ENCODE measurements around the gene ARRB1.
A peak's percentile ranks its signal among the peaks of the same experiment; 100 is the strongest.

The ARRB1 gene

DNA sequence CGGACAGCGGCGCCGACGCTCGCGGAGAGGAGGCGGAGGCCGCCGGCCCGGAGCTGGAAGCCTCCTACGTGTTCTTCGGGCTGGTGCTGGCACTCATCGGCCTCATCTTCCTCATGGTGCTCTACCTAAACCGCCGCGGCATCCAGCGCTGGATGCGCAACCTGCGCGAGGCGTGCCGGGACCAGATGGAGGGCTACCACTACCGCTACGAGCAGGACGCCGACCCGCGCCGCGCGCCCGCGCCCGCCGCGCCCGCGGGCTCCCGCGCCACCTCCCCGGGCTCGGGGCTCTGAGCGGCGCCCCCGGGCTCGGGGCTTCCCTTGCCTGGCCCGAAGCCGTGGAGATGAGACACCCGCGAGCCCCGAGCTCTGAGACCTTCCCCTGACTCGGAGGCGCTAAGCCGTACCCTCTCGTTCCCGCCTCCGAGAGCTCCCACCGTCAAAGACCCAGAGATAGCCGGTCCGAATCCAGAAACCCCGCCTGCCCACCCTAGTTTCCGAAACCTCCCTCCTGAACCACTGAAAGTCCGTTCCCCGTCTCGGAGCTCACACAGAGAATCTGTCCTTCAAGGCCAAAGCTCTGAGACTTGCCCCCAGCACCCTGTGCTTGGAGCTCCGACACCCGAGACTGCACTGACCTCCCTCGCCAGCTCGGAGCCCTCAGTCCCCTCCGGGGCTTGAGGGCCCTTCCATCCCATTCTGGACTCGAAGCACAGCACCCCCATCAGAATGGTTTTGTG, 109.4 kb downstream of the ARRB1 start:
- TF ChIP-seq, protein P1, sequence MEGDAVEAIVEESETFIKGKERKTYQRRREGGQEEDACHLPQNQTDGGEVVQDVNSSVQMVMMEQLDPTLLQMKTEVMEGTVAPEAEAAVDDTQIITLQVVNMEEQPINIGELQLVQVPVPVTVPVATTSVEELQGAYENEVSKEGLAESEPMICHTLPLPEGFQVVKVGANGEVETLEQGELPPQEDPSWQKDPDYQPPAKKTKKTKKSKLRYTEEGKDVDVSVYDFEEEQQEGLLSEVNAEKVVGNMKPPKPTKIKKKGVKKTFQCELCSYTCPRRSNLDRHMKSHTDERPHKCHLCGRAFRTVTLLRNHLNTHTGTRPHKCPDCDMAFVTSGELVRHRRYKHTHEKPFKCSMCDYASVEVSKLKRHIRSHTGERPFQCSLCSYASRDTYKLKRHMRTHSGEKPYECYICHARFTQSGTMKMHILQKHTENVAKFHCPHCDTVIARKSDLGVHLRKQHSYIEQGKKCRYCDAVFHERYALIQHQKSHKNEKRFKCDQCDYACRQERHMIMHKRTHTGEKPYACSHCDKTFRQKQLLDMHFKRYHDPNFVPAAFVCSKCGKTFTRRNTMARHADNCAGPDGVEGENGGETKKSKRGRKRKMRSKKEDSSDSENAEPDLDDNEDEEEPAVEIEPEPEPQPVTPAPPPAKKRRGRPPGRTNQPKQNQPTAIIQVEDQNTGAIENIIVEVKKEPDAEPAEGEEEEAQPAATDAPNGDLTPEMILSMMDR (IDR thresholded peaks at IDR 0.05; ENCODE audit: poor library complexity, severe bottlenecking): peak; percentile 83
- Histone ChIP-seq H3K4me3 (ENCODE audit: severe bottlenecking) (peak overlapping the region; percentile 41), H3K4me1 (ENCODE audit: insufficient read depth, poor library complexity, severe bottlenecking) (no peaks in the 10 kb centered on the region), H3K27me3 (ENCODE audit: insufficient read depth, poor library complexity, severe bottlenecking) (peaks cover 40% of the 10 kb centered on the region), H3K9me3 (ENCODE audit: severe bottlenecking) (no peaks in the 10 kb centered on the region), H3K27ac (ENCODE audit: poor library complexity, severe bottlenecking) (no peak overlapping the region), H3K36me3 (ENCODE audit: low read depth) (no peaks in the 10 kb centered on the region)
- ATAC-seq (ENCODE audit: low read depth) (no peak; the same call in 2 of the 3 replicates), DNase-seq (ENCODE audit: low spot score) (no peak)

DNA sequence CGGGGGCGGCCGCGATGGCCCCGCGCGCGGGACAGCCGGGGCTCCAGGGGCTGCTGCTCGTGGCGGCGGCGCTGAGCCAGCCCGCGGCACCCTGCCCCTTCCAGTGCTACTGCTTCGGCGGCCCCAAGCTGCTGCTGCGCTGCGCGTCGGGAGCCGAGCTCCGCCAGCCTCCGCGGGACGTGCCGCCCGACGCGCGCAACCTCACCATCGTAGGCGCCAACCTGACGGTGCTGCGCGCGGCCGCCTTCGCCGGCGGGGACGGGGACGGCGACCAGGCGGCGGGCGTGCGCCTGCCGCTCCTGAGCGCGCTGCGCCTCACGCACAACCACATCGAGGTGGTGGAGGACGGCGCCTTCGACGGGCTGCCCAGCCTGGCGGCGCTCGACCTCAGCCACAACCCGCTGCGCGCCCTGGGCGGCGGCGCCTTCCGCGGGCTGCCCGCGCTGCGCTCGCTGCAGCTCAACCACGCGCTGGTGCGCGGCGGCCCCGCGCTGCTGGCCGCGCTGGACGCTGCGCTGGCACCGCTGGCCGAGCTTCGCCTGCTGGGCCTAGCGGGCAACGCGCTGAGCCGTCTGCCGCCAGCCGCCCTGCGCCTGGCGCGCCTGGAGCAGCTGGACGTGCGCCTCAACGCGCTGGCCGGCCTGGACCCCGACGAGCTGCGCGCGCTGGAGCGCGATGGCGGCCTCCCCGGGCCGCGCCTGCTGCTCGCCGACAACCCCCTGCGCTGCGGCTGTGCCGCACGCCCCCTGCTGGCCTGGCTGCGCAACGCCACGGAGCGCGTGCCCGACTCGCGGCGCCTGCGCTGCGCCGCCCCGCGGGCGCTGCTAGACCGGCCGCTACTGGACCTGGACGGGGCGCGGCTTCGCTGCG, 110.2 kb downstream of the ARRB1 start:
- TF ChIP-seq, protein P1 (IDR thresholded peaks at IDR 0.05; ENCODE audit: poor library complexity, severe bottlenecking): peak; percentile 98
- Histone ChIP-seq H3K4me3 (ENCODE audit: severe bottlenecking) (peak overlapping the region; percentile 41), H3K36me3 (ENCODE audit: low read depth) (no peaks in the 10 kb centered on the region), H3K4me1 (ENCODE audit: insufficient read depth, poor library complexity, severe bottlenecking) (no peaks in the 10 kb centered on the region), H3K9me3 (ENCODE audit: severe bottlenecking) (no peaks in the 10 kb centered on the region), H3K27ac (ENCODE audit: poor library complexity, severe bottlenecking) (no peak overlapping the region), H3K27me3 (ENCODE audit: insufficient read depth, poor library complexity, severe bottlenecking) (peaks cover 40% of the 10 kb centered on the region)
- DNase-seq (ENCODE audit: low spot score) (no peak), ATAC-seq (ENCODE audit: low read depth) (peak; percentile 87)

DNA sequence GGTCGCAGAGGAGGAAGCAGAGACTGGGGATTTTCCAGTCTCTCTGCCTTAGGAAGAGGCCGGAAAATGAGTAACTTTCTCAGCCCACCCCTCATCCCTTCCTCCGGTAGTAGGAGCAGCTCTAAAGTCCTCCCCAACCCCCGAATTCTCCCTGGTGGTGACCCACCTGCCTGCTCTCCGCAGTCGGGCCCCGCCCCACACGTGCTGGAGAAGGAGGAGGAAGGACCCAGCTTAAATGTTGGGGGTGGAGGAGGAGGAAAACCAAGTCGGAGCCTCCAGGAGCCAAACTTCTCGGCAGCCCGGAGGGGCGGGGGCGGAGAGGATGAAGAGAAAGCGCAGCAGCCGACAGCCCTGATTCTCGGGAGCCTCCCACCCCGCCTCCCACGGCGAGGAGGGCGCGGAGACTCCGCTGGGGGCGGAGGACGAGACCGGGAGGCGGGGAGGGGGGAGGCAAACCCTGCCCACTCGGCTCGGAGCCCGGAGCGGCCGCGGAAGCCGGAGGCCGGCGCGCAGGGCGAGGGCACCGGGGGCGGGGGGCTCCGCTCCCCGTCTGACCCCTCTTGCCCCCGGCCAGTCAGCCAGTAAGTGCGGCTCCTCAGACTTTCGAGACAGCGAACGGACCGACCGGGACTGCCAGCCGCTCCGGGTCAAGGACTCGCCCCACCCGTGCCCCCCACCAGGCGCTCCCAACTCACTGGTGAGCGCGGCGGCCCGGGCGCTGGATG, 111.0 kb downstream of the ARRB1 start, which contains the start of gene TPBGL:
Gene TPBGL (plus strand): TSS at position 464 of the 725 bp plus-strand sequence. CDS start 276 bp downstream, outside the sequence.
- Histone ChIP-seq H3K36me3 (ENCODE audit: low read depth) (no peaks in the 10 kb centered on the region), H3K4me1 (ENCODE audit: insufficient read depth, poor library complexity, severe bottlenecking) (no peaks in the 10 kb centered on the region), H3K27me3 (ENCODE audit: insufficient read depth, poor library complexity, severe bottlenecking) (peaks cover 40% of the 10 kb centered on the region), H3K9me3 (ENCODE audit: severe bottlenecking) (no peaks in the 10 kb centered on the region), H3K4me3 (ENCODE audit: severe bottlenecking) (peak within 1 kb of the TSS; percentile 41), H3K27ac (ENCODE audit: poor library complexity, severe bottlenecking) (no peak within 1 kb of the TSS)
- ATAC-seq (ENCODE audit: low read depth) (no peak), DNase-seq (ENCODE audit: low spot score) (no peak)
- TF ChIP-seq, protein P1 (IDR thresholded peaks at IDR 0.05; ENCODE audit: poor library complexity, severe bottlenecking): no peak

DNA sequence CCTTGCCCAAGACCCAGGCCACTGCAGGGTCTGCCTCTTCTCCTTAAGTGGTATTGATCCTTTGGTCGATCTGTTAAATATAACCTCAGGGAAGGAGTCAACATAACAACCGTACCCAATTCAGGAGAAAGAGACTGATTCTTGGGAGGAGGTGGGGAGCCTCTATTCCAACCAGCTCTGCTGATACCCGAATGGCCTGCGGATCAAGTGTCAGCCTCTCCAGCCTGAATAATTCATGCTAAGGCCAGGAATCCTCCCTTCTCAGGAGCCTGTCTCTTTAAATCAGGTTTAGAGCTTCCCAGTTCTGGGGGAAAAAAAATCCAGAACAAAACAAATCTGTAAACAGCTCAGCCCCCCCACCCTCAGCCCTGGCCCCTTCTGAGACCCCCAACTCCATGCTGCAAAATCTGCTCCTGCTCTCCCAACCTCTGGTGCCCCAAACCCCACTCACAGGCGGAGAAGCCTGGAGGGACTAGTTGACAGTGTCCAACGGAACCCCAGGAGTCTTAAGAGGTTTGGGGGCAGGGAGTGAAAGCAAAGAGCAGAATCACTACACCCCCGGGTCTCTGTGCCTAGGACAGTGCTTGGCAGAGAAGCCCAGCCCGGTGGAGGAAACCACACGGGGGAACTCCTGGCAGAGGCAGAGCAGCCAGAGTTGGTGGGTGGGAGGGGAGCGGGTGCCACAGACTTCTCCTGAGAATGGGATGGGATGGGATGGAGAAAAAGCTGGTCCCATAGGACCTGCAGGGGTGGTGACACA, 111.8 kb downstream of the ARRB1 start:
- Histone ChIP-seq H3K27me3 (ENCODE audit: insufficient read depth, poor library complexity, severe bottlenecking) (peaks cover 40% of the 10 kb centered on the region), H3K4me3 (ENCODE audit: severe bottlenecking) (no peak overlapping the region), H3K36me3 (ENCODE audit: low read depth) (no peaks in the 10 kb centered on the region), H3K4me1 (ENCODE audit: insufficient read depth, poor library complexity, severe bottlenecking) (no peaks in the 10 kb centered on the region), H3K27ac (ENCODE audit: poor library complexity, severe bottlenecking) (no peak overlapping the region), H3K9me3 (ENCODE audit: severe bottlenecking) (no peaks in the 10 kb centered on the region)
- TF ChIP-seq, protein P1 (IDR thresholded peaks at IDR 0.05; ENCODE audit: poor library complexity, severe bottlenecking): no peak
- DNase-seq (ENCODE audit: low spot score) (no peak), ATAC-seq (ENCODE audit: low read depth) (no peak)
